ENCODE data around the gene KLK5. TPM values are rescaled to one million over a fixed set of nuclear protein-coding genes. Genes with fewer than 3 reads are reported as not detected.
A peak's percentile ranks its signal among the peaks of the same experiment; 100 is the strongest.

The KLK5 gene
- total and polyA plus RNA-seq, 2 of the 13 experiments (the other 11 are each of a cell fraction or from before 2014, with no cell fraction given): not detected

DNA sequence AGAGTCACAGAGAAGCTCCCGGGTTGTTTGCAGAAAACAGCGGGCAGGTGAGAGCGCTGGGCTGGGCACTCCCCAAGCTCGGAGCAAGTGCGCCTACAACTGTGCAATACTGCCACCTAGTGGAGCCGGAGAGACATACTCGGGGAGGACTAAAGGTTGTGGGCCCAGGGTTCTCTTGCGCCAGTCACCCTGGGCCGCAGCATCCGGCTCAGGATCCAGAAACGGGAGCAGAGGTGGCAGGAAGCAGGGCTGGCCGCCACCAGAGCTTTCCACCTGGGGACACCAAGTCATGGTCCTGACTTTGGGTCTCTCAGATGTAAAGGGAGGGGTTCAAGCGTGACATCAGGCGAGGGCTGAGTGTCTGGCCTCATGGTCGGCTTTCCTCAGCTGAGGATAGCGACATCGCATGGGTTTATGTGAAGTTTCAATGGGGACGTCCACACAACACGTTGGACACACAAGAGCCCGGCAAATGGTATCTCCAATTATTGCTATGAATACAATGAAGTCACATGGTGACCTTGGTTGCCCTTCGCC is 30.5 kb downstream of the KLK5 start (continued):
- TF ChIP-seq, protein P1, sequence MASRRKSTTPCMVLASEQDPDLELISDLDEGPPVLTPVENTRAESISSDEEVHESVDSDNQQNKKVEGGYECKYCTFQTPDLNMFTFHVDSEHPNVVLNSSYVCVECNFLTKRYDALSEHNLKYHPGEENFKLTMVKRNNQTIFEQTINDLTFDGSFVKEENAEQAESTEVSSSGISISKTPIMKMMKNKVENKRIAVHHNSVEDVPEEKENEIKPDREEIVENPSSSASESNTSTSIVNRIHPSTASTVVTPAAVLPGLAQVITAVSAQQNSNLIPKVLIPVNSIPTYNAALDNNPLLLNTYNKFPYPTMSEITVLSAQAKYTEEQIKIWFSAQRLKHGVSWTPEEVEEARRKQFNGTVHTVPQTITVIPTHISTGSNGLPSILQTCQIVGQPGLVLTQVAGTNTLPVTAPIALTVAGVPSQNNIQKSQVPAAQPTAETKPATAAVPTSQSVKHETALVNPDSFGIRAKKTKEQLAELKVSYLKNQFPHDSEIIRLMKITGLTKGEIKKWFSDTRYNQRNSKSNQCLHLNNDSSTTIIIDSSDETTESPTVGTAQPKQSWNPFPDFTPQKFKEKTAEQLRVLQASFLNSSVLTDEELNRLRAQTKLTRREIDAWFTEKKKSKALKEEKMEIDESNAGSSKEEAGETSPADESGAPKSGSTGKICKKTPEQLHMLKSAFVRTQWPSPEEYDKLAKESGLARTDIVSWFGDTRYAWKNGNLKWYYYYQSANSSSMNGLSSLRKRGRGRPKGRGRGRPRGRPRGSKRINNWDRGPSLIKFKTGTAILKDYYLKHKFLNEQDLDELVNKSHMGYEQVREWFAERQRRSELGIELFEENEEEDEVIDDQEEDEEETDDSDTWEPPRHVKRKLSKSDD (CRISPR knock-in tag; IDR thresholded peaks at IDR 0.05; ENCODE audit: low read depth): no peak
- TF ChIP-seq, protein P2, sequence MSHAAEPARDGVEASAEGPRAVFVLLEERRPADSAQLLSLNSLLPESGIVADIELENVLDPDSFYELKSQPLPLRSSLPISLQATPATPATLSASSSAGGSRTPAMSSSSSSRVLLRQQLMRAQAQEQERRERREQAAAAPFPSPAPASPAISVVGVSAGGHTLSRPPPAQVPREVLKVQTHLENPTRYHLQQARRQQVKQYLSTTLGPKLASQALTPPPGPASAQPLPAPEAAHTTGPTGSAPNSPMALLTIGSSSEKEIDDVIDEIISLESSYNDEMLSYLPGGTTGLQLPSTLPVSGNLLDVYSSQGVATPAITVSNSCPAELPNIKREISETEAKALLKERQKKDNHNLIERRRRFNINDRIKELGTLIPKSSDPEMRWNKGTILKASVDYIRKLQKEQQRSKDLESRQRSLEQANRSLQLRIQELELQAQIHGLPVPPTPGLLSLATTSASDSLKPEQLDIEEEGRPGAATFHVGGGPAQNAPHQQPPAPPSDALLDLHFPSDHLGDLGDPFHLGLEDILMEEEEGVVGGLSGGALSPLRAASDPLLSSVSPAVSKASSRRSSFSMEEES (CRISPR knock-in tag; IDR thresholded peaks at IDR 0.05): no peak
- no peak for TF ChIP-seq ZNF24 (IDR thresholded peaks at IDR 0.05)
- TF ChIP-seq ZNF124 (CRISPR knock-in tag; IDR thresholded peaks at IDR 0.05): no peak
- TF ChIP-seq, protein P3, sequence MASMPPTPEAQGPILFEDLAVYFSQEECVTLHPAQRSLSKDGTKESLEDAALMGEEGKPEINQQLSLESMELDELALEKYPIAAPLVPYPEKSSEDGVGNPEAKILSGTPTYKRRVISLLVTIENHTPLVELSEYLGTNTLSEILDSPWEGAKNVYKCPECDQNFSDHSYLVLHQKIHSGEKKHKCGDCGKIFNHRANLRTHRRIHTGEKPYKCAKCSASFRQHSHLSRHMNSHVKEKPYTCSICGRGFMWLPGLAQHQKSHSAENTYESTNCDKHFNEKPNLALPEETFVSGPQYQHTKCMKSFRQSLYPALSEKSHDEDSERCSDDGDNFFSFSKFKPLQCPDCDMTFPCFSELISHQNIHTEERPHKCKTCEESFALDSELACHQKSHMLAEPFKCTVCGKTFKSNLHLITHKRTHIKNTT (CRISPR knock-in tag; IDR thresholded peaks at IDR 0.05): no peak
- TF ChIP-seq SNRNP70 (IDR thresholded peaks at IDR 0.05; ENCODE audit: low read depth, low read length): no peak
- no peak for TF ChIP-seq HNF4G (IDR thresholded peaks at IDR 0.05; ENCODE audit: borderline replicate concordance, low read depth, low read length)
- no peak for TF ChIP-seq HNF4G (CRISPR knock-in tag; IDR thresholded peaks at IDR 0.05; ENCODE audit: borderline replicate concordance, low read depth)
- TF ChIP-seq, protein P4, sequence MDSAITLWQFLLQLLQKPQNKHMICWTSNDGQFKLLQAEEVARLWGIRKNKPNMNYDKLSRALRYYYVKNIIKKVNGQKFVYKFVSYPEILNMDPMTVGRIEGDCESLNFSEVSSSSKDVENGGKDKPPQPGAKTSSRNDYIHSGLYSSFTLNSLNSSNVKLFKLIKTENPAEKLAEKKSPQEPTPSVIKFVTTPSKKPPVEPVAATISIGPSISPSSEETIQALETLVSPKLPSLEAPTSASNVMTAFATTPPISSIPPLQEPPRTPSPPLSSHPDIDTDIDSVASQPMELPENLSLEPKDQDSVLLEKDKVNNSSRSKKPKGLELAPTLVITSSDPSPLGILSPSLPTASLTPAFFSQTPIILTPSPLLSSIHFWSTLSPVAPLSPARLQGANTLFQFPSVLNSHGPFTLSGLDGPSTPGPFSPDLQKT (CRISPR knock-in tag; IDR thresholded peaks at IDR 0.05; ENCODE audit: borderline replicate concordance): no peak
- no peak for TF ChIP-seq SRSF1 (optimal IDR thresholded peaks at IDR 0.05; ENCODE audit: low read depth, low read length)
- no peak for TF ChIP-seq ZSCAN29 (CRISPR knock-in tag; conservative IDR thresholded peaks at IDR 0.05)
- TF ChIP-seq, protein P5, sequence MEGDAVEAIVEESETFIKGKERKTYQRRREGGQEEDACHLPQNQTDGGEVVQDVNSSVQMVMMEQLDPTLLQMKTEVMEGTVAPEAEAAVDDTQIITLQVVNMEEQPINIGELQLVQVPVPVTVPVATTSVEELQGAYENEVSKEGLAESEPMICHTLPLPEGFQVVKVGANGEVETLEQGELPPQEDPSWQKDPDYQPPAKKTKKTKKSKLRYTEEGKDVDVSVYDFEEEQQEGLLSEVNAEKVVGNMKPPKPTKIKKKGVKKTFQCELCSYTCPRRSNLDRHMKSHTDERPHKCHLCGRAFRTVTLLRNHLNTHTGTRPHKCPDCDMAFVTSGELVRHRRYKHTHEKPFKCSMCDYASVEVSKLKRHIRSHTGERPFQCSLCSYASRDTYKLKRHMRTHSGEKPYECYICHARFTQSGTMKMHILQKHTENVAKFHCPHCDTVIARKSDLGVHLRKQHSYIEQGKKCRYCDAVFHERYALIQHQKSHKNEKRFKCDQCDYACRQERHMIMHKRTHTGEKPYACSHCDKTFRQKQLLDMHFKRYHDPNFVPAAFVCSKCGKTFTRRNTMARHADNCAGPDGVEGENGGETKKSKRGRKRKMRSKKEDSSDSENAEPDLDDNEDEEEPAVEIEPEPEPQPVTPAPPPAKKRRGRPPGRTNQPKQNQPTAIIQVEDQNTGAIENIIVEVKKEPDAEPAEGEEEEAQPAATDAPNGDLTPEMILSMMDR (CRISPR knock-in tag; IDR thresholded peaks at IDR 0.05): peak; percentile 89
- TF ChIP-seq TBX3 (IDR thresholded peaks at IDR 0.05; ENCODE audit: borderline replicate concordance): no peak
- TF ChIP-seq, protein P6, sequence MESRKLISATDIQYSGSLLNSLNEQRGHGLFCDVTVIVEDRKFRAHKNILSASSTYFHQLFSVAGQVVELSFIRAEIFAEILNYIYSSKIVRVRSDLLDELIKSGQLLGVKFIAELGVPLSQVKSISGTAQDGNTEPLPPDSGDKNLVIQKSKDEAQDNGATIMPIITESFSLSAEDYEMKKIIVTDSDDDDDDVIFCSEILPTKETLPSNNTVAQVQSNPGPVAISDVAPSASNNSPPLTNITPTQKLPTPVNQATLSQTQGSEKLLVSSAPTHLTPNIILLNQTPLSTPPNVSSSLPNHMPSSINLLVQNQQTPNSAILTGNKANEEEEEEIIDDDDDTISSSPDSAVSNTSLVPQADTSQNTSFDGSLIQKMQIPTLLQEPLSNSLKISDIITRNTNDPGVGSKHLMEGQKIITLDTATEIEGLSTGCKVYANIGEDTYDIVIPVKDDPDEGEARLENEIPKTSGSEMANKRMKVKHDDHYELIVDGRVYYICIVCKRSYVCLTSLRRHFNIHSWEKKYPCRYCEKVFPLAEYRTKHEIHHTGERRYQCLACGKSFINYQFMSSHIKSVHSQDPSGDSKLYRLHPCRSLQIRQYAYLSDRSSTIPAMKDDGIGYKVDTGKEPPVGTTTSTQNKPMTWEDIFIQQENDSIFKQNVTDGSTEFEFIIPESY (CRISPR knock-in tag; IDR thresholded peaks at IDR 0.05): no peak
- TF ChIP-seq ZNF570 (CRISPR knock-in tag; IDR thresholded peaks at IDR 0.05; ENCODE audit: borderline replicate concordance): no peak
- TF ChIP-seq ZNF775 (CRISPR knock-in tag; IDR thresholded peaks at IDR 0.05; ENCODE audit: borderline replicate concordance): no peak
- no peak for TF ChIP-seq MBD4 (IDR thresholded peaks at IDR 0.05; ENCODE audit: borderline replicate concordance, low read length)
